ENCODE data around the gene MALRD1.

MALRD1 gene

GRCh38 chr10:19563388-19564141 is 515.0 kb downstream of the MALRD1 start:
- TF ChIP-seq CTCF (conservative IDR thresholded peaks at IDR 0.05; ENCODE audit: low read depth, low read length) = no peak
- Histone ChIP-seq H3K79me2 (ENCODE audit: insufficient read depth, low read depth) (no peaks in the 10 kb centered on the region), H3K27me3 (ENCODE audit: insufficient read depth, low read depth) (no peaks in the 10 kb centered on the region), H3K9ac (no peak overlapping the region), H3K4me1 (ENCODE audit: low read depth, poor library complexity, severe bottlenecking) (no peaks in the 10 kb centered on the region), H3K36me3 (ENCODE audit: insufficient read depth) (no peaks in the 10 kb centered on the region), H3K27ac (no peak overlapping the region), H4K20me1 (ENCODE audit: insufficient read depth) (no peaks in the 10 kb centered on the region; the same call in 1 of the 2 replicates), H3K4me3 (IDR thresholded peaks at IDR 0.05; ENCODE audit: insufficient read depth, low read depth, low read length) (no peak overlapping the region), H3K4me2 (no peak overlapping the region), H2AFZ (ENCODE audit: low read depth) (no peak overlapping the region)

GRCh38 chr10:19570120-19570519 is 521.5 kb downstream of the MALRD1 start:
- H3K9ac ChIP-seq = no peak overlapping the region
- no peaks in the 10 kb centered on the region for H3K36me3 ChIP-seq (ENCODE audit: insufficient read depth)
- no peak overlapping the region for H3K4me2 ChIP-seq
- H2AFZ ChIP-seq (ENCODE audit: low read depth) = no peak overlapping the region
- no peaks in the 10 kb centered on the region for H3K27me3 ChIP-seq (ENCODE audit: insufficient read depth, low read depth)
- TF ChIP-seq CTCF (conservative IDR thresholded peaks at IDR 0.05; ENCODE audit: low read depth, low read length) = no peak
- no peaks in the 10 kb centered on the region; the same call in 1 of the 2 replicates for H4K20me1 ChIP-seq (ENCODE audit: insufficient read depth)
- no peak overlapping the region for H3K4me3 ChIP-seq (IDR thresholded peaks at IDR 0.05; ENCODE audit: insufficient read depth, low read depth, low read length)
- H3K27ac ChIP-seq = no peak overlapping the region
- H3K4me1 ChIP-seq (ENCODE audit: low read depth, poor library complexity, severe bottlenecking) = no peaks in the 10 kb centered on the region
- H3K79me2 ChIP-seq (ENCODE audit: insufficient read depth, low read depth) = no peaks in the 10 kb centered on the region

DNA sequence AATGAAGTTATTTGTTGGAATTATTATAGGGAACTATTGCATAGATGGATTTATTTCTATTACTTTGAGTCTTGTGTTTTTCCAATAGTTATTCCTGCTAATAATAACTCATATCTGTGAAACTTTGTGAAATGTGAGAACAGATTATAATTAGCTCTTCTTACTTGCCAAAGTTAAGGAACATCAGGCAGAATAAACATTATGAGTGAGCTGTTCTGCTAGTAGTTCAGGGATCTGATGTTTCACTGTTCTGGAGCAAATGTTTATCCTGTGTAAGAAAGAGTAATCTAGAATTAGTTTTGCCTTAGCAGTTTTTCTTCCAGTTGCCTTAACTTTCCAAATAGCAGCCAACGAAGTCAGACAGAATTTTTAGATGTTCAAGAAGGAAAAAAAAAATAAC is 522.4 kb downstream of the MALRD1 start:
- no peaks in the 10 kb centered on the region for H3K27me3 ChIP-seq (ENCODE audit: insufficient read depth, low read depth)
- H3K4me2 ChIP-seq = no peak overlapping the region
- no peak for TF ChIP-seq CTCF (conservative IDR thresholded peaks at IDR 0.05; ENCODE audit: low read depth, low read length)
- H3K27ac ChIP-seq = no peak overlapping the region
- H3K9ac ChIP-seq = no peak overlapping the region
- H3K4me1 ChIP-seq (ENCODE audit: low read depth, poor library complexity, severe bottlenecking) = no peaks in the 10 kb centered on the region
- no peaks in the 10 kb centered on the region for H3K36me3 ChIP-seq (ENCODE audit: insufficient read depth)
- no peak overlapping the region for H3K4me3 ChIP-seq (IDR thresholded peaks at IDR 0.05; ENCODE audit: insufficient read depth, low read depth, low read length)
- no peak overlapping the region for H2AFZ ChIP-seq (ENCODE audit: low read depth)
- H4K20me1 ChIP-seq (ENCODE audit: insufficient read depth) = no peaks in the 10 kb centered on the region
- H3K79me2 ChIP-seq (ENCODE audit: insufficient read depth, low read depth) = no peaks in the 10 kb centered on the region

DNA sequence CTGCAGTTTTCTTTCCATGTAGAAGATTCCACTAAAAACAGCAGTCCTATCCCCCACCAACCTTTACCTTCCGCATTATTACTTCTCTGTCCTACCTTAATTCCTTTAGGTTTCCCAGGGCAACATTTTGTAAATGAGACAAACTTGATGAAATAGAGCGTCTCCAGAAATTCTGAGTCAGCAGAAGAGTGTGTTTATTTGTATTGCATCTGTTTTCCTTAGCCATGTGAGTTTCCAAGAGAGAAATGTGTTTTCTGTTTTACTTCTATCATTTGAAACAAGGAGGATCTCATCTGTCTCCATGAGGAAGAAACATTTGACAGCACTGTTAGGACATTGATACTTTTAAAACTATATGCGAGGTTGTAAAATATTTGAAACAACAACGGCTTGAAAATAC is 523.5 kb downstream of the MALRD1 start:
- Histone ChIP-seq H3K4me3 (IDR thresholded peaks at IDR 0.05; ENCODE audit: insufficient read depth, low read depth, low read length) (no peak overlapping the region), H3K27me3 (ENCODE audit: insufficient read depth, low read depth) (no peaks in the 10 kb centered on the region), H3K27ac (no peak overlapping the region), H3K9ac (no peak overlapping the region), H4K20me1 (ENCODE audit: insufficient read depth) (no peaks in the 10 kb centered on the region), H3K4me2 (no peak overlapping the region), H3K36me3 (ENCODE audit: insufficient read depth) (no peaks in the 10 kb centered on the region), H3K4me1 (ENCODE audit: low read depth, poor library complexity, severe bottlenecking) (no peaks in the 10 kb centered on the region), H3K79me2 (ENCODE audit: insufficient read depth, low read depth) (no peaks in the 10 kb centered on the region), H2AFZ (ENCODE audit: low read depth) (no peak overlapping the region)
- TF ChIP-seq CTCF (conservative IDR thresholded peaks at IDR 0.05; ENCODE audit: low read depth, low read length) = no peak

All from KMS-11 (cell line).